ENCODE results near the gene HEBP2.

DNA sequence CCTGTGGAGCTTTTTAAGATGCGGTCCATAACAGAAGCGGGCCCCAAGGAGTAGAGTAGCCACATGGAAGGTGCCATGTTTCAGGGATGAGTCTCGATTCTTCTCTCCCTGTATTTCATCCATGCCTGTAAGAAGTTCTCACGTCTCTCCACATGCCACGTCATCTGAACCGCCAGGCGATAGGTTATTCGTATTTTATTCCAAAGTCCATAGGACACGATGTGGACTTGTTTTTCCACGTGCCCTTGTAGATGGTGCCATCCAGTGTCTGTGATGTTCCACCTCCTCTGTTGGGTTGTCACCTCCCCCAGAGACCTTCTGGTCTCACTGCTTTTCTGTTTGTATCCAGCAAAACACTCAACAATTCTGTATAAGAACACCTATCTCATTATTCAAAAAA is 17.6 kb downstream of the HEBP2 start:
- TF ChIP-seq RFX5 (IDR thresholded peaks at IDR 0.05; ENCODE audit: low read depth, low read length), result no peak
- TF ChIP-seq RAD21 (IDR thresholded peaks at IDR 0.05; ENCODE audit: low read length), result no peak
- TF ChIP-seq POLR2A (IDR thresholded peaks at IDR 0.05; ENCODE audit: low read depth, low read length), result no peak
- TF ChIP-seq, protein P1, sequence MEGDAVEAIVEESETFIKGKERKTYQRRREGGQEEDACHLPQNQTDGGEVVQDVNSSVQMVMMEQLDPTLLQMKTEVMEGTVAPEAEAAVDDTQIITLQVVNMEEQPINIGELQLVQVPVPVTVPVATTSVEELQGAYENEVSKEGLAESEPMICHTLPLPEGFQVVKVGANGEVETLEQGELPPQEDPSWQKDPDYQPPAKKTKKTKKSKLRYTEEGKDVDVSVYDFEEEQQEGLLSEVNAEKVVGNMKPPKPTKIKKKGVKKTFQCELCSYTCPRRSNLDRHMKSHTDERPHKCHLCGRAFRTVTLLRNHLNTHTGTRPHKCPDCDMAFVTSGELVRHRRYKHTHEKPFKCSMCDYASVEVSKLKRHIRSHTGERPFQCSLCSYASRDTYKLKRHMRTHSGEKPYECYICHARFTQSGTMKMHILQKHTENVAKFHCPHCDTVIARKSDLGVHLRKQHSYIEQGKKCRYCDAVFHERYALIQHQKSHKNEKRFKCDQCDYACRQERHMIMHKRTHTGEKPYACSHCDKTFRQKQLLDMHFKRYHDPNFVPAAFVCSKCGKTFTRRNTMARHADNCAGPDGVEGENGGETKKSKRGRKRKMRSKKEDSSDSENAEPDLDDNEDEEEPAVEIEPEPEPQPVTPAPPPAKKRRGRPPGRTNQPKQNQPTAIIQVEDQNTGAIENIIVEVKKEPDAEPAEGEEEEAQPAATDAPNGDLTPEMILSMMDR (conservative IDR thresholded peaks at IDR 0.05; ENCODE audit: low read depth, low read length), result no peak
- no peak for TF ChIP-seq FOS (IDR thresholded peaks at IDR 0.05; ENCODE audit: low read depth, low read length)
